GM12878 (cell line): Measurements from ENCODE around the gene AP2A2. TPM values are rescaled to one million over a fixed set of nuclear protein-coding genes. Genes with fewer than 3 reads are reported as not detected.

Experiments used
- FOXM1 ChIP-seq: IDR thresholded peaks from 2 replicates; pipeline ENCODE4 v1.6.1; 2012; ENCODE audit warnings: low read depth, mild to moderate bottlenecking, inconsistent platforms, low read length, moderate library complexity
- GABPA ChIP-seq: IDR thresholded peaks from 2 replicates; pipeline ENCODE4 v1.6.1; 2014; ENCODE audit warnings: antibody characterized with exemption, low read depth, mild to moderate bottlenecking, inconsistent platforms
- KAT2A ChIP-seq: conservative IDR thresholded peaks from 2 replicates; pipeline ENCODE4 v1.6.1; 2011; ENCODE audit warnings: low read depth, low read length; ENCODE audit not compliant: control insufficient read depth
- MTA2 ChIP-seq: fragments of 450-650 bp; IDR thresholded peaks from 2 replicates; pipeline ENCODE4 v1.6.1; 2016; ENCODE audit warnings: low read depth, mild to moderate bottlenecking, moderate library complexity
- NBN ChIP-seq: fragments of 450-650 bp; IDR thresholded peaks from 2 replicates; pipeline ENCODE4 v1.6.1; 2016
- NFYB ChIP-seq: IDR thresholded peaks from 2 replicates; pipeline ENCODE4 v1.6.1; 2011; ENCODE audit warnings: low read depth, mild to moderate bottlenecking, low read length, improper control_type of control experiment, moderate library complexity; ENCODE audit not compliant: insufficient read depth
- TBL1XR1 ChIP-seq: IDR thresholded peaks from 2 replicates; pipeline ENCODE4 v1.6.1; 2012; ENCODE audit warnings: low read depth, low read length, improper control_type of control experiment
- polyA plus RNA-seq, 11 experiments: library from polyadenylated mRNA; depleted of rRNA in 4 of 11; unstranded in 6 of 11; stranded (reverse) in 5 of 11; fragments of >200 nt; fragmentation: Nextera tagmentation in 4 of 11; fragmentation: Illumina TruSeq in 1 of 11; extraction: Ambion mirVana in 4 of 11; extraction: Trizol in 1 of 11; gene quantifications; 1 replicate in 1 of 11; 2 replicates in 10 of 11; pipeline versions ENCODE4 v1.2.1 to v1.2.3, GENCODE V29; 2011 to 2016; ENCODE audit warnings: inconsistent platforms in 2 of 11, missing spikeins in 2 of 11, low read depth in 1 of 11
- total RNA-seq, 4 experiments: library from RNA; depleted of rRNA in 3 of 4; stranded (reverse); fragments of >200 nt in 3 of 4; fragmentation: Illumina TruSeq in 1 of 4; extraction: Trizol in 1 of 4; gene quantifications; 2 replicates each; pipeline versions ENCODE4 v1.2.1 to v1.2.3, GENCODE V29; 2013 to 2021
- TF ChIP-seq, protein P1 (sequence below): fragments of 450-650 bp; IDR thresholded peaks from 2 replicates; pipeline ENCODE4 v1.6.1; 2018; ENCODE audit warnings: borderline replicate concordance, mild to moderate bottlenecking; ENCODE audit not compliant: partially characterized antibody
- TF ChIP-seq, protein P2 (sequence below): fragments of 450-650 bp; IDR thresholded peaks from 2 replicates; pipeline ENCODE4 v1.6.1; 2018; ENCODE audit warnings: mild to moderate bottlenecking, low read depth, moderate library complexity; ENCODE audit not compliant: partially characterized antibody

Gene AP2A2
- total and polyA plus RNA-seq, 10 of the 15 experiments (the other 5 are each of a cell fraction or from before 2014, with no cell fraction given): 0.58 to 48.8 (median 18.2) TPM

DNA sequence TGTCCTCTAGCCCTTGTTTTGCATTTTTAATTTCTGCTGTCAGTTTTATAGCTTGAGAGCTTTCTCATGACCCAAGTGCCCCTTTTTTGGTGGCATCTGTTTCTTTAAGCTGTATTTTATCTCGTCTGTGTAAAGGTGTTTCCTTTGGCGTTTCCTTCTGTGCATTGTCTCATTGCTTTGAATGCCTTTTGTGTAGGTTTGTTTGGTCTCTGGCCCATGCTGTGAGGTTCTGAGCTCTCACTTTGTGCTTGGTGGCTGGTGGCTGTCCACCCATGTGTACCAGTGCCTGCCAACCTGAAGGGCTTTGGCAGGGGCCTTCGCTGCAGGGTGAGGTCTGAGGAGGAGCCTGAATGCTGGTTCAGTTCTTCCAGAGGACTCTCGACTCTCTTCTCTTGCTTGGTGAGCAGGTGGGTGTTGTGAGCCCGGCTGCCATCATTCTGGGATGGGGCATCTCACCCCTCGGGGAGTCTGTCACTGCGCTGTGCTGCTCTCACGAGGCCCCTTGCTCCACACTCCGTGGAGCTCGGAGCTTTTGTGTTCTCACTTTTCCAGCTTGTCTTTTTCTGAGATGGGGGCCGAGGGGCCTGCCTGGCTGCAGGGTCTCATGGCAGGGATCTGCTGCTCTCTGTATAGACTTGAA is 14.9 kb downstream of the AP2A2 start (continued):
- TF ChIP-seq, protein P1, sequence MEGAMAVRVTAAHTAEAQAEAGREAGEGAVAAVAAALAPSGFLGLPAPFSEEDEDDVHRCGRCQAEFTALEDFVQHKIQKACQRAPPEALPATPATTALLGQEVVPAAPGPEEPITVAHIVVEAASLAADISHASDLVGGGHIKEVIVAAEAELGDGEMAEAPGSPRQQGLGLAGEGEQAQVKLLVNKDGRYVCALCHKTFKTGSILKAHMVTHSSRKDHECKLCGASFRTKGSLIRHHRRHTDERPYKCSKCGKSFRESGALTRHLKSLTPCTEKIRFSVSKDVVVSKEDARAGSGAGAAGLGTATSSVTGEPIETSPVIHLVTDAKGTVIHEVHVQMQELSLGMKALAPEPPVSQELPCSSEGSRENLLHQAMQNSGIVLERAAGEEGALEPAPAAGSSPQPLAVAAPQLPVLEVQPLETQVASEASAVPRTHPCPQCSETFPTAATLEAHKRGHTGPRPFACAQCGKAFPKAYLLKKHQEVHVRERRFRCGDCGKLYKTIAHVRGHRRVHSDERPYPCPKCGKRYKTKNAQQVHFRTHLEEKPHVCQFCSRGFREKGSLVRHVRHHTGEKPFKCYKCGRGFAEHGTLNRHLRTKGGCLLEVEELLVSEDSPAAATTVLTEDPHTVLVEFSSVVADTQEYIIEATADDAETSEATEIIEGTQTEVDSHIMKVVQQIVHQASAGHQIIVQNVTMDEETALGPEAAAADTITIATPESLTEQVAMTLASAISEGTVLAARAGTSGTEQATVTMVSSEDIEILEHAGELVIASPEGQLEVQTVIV: no peak
- TF ChIP-seq KAT2A (no peak), FOXM1 (no peak), GABPA (no peak), NFYB (no peak), MTA2 (no peak), TBL1XR1 (no peak), NBN (no peak)
- TF ChIP-seq, protein P2, sequence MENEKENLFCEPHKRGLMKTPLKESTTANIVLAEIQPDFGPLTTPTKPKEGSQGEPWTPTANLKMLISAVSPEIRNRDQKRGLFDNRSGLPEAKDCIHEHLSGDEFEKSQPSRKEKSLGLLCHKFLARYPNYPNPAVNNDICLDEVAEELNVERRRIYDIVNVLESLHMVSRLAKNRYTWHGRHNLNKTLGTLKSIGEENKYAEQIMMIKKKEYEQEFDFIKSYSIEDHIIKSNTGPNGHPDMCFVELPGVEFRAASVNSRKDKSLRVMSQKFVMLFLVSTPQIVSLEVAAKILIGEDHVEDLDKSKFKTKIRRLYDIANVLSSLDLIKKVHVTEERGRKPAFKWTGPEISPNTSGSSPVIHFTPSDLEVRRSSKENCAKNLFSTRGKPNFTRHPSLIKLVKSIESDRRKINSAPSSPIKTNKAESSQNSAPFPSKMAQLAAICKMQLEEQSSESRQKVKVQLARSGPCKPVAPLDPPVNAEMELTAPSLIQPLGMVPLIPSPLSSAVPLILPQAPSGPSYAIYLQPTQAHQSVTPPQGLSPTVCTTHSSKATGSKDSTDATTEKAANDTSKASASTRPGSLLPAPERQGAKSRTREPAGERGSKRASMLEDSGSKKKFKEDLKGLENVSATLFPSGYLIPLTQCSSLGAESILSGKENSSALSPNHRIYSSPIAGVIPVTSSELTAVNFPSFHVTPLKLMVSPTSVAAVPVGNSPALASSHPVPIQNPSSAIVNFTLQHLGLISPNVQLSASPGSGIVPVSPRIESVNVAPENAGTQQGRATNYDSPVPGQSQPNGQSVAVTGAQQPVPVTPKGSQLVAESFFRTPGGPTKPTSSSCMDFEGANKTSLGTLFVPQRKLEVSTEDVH: no peak
